Liver (tissue), 9 donors: ENCODE data around the gene ERGIC2. TPM values are rescaled to one million over a fixed set of nuclear protein-coding genes. Genes with fewer than 3 reads are reported as not detected.

ENCODE experiments used
- DNase-seq: peaks from one replicate; pipeline ENCODE4 v3.0.0-alpha.2; 2017; ENCODE audit warnings: low spot score
- H3K27ac ChIP-seq, 2 donors: one replicate each; pipeline ENCODE4 v1.7.0; 2013; ENCODE audit warnings: inconsistent platforms in 2 of 2, low read length in 2 of 2, control low read depth in 1 of 2, low read depth in 1 of 2, mild to moderate bottlenecking in 1 of 2
- H3K27me3 ChIP-seq, 4 donors: one replicate each; pipeline versions ENCODE4 v1.6.1 to v1.7.0; 2013; ENCODE audit warnings: low read length in 3 of 4, inconsistent platforms in 1 of 4, mild to moderate bottlenecking in 1 of 4, moderate library complexity in 1 of 4; ENCODE audit not compliant: control insufficient read depth in 4 of 4, insufficient read depth in 4 of 4
- H3K36me3 ChIP-seq, 4 donors: one replicate each; pipeline versions ENCODE4 v1.6.1 to v1.7.0; 2013; ENCODE audit warnings: low read length in 3 of 4, mild to moderate bottlenecking in 3 of 4, low read depth in 1 of 4, moderate library complexity in 1 of 4; ENCODE audit not compliant: control insufficient read depth in 4 of 4, insufficient read depth in 3 of 4
- H3K4me1 ChIP-seq, 4 donors: one replicate each; pipeline versions ENCODE4 v1.6.1 to v1.7.0; 2013; ENCODE audit warnings: low read length in 3 of 4, mild to moderate bottlenecking in 3 of 4, moderate library complexity in 1 of 4; ENCODE audit not compliant: control insufficient read depth in 4 of 4, insufficient read depth in 4 of 4
- H3K4me3 ChIP-seq, 3 donors: one replicate each; pipeline versions ENCODE4 v1.6.1 to v1.7.0; 2013; ENCODE audit warnings: low read length in 3 of 3, control low read depth in 1 of 3, low read depth in 1 of 3, mild to moderate bottlenecking in 1 of 3
- H3K9ac ChIP-seq, 2 donors: one replicate each; pipeline ENCODE4 v1.7.0; 2013; ENCODE audit warnings: low read length in 2 of 2, mild to moderate bottlenecking in 2 of 2, moderate library complexity in 2 of 2, control low read depth in 1 of 2, low read depth in 1 of 2
- H3K9me3 ChIP-seq, 4 donors: one replicate each; pipeline versions ENCODE4 v1.6.1 to v1.7.0; 2013; ENCODE audit warnings: low read length in 3 of 4; ENCODE audit not compliant: control insufficient read depth in 4 of 4
- ATF3 ChIP-seq: IDR thresholded peaks from 2 replicates; pipeline ENCODE4 v1.6.1; 2016; ENCODE audit warnings: antibody characterized with exemption
- FOXA1 ChIP-seq: IDR thresholded peaks from 2 replicates; pipeline ENCODE4 v1.6.1; 2016; ENCODE audit warnings: antibody characterized with exemption
- FOXA2 ChIP-seq: IDR thresholded peaks from 2 replicates; pipeline ENCODE4 v1.6.1; 2016; ENCODE audit warnings: antibody characterized with exemption
- GABPA ChIP-seq, 2 donors: IDR thresholded peaks in 1 of 2; conservative IDR thresholded peaks in 1 of 2; 2 replicates each; pipeline ENCODE4 v1.6.1; 2016; ENCODE audit warnings: antibody characterized with exemption in 2 of 2, mild to moderate bottlenecking in 1 of 2, moderate library complexity in 1 of 2
- HNF4A ChIP-seq, 2 donors: conservative IDR thresholded peaks; 2 replicates each; pipeline ENCODE4 v1.6.1; 2016; ENCODE audit warnings: antibody characterized with exemption in 2 of 2, mild to moderate bottlenecking in 2 of 2
- HNF4G ChIP-seq: IDR thresholded peaks from 2 replicates; pipeline ENCODE4 v1.6.1; 2016; ENCODE audit warnings: antibody characterized with exemption
- NR2F2 ChIP-seq: IDR thresholded peaks from 2 replicates; pipeline ENCODE4 v1.6.1; 2016; ENCODE audit warnings: antibody characterized with exemption
- RAD21 ChIP-seq, 2 donors: IDR thresholded peaks; 2 replicates each; pipeline ENCODE4 v1.6.1; 2016; ENCODE audit warnings: antibody characterized with exemption in 2 of 2, mild to moderate bottlenecking in 2 of 2
- SP1 ChIP-seq: IDR thresholded peaks from 2 replicates; pipeline ENCODE4 v1.6.1; 2018; ENCODE audit warnings: antibody characterized with exemption, mild to moderate bottlenecking
- YY1 ChIP-seq: IDR thresholded peaks from 2 replicates; pipeline ENCODE4 v1.6.1; 2016; ENCODE audit warnings: antibody characterized with exemption, mild to moderate bottlenecking
- WGBS: extraction: QIAGEN DNeasy Blood & Tissue Kit; methylation state at CpG from one replicate; pipeline ENCODE4 v1.1.7; 2013; 5-methylcytosine and 5-hydroxymethylcytosine counted together
- polyA plus RNA-seq, 2 donors: library from polyadenylated mRNA; stranded (reverse) in 1 of 2; unstranded in 1 of 2; fragments of 200-250 nt in 1 of 2; fragments of >200 nt in 1 of 2; fragmentation: Nextera tagmentation in 1 of 2; extraction: Ambion mirVana in 1 of 2; gene quantifications; one replicate each; pipeline versions ENCODE4 v1.2.1 to v1.2.3, GENCODE V29; 2013 to 2015
- total RNA-seq, 2 donors: library from RNA; depleted of rRNA; stranded (reverse); fragments of >200 nt; gene quantifications; one replicate each; pipeline ENCODE4 v1.2.3, GENCODE V29; 2014
- TF ChIP-seq, protein P1 (sequence below): IDR thresholded peaks from 2 replicates; pipeline ENCODE4 v1.6.1; 2016; ENCODE audit warnings: antibody characterized with exemption
- TF ChIP-seq, protein P2 (sequence below): IDR thresholded peaks from 2 replicates; pipeline ENCODE4 v1.6.1; 2016; ENCODE audit warnings: antibody characterized with exemption, mild to moderate bottlenecking
- TF ChIP-seq, protein P3 (sequence below): IDR thresholded peaks from 2 replicates; pipeline ENCODE4 v1.6.1; 2016; ENCODE audit warnings: antibody characterized with exemption
- donor health status: healthy.
- donor health status: healthy.
- donor health status: healthy.
- donor health status: healthy.
- donor health status: healthy.

The ERGIC2 gene
- total and polyA plus RNA-seq, 4 donors = 33.8 to 56.2 (median 40.8) TPM

- no peak for TF ChIP-seq YY1
- TF ChIP-seq ATF3 = no peak
- TF ChIP-seq FOXA2 = no peak
- TF ChIP-seq FOXA1 = no peak
- TF ChIP-seq, protein P1, sequence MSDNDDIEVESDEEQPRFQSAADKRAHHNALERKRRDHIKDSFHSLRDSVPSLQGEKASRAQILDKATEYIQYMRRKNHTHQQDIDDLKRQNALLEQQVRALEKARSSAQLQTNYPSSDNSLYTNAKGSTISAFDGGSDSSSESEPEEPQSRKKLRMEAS = no peak
- TF ChIP-seq HNF4A (conservative IDR thresholded peaks at IDR 0.05) = no peak
- TF ChIP-seq HNF4G = no peak
- DNase-seq = no peak
- Histone ChIP-seq H3K27me3 (no peaks in the 10 kb centered on the region), H3K4me3 (no peak overlapping the region), H3K36me3 (no peaks in the 10 kb centered on the region), H3K9ac (no peak overlapping the region), H3K4me1 (peaks cover 0 to 2% (median 0%) of the 10 kb centered on the region in 4 donors), H3K27ac (no peak overlapping the region), H3K9me3 (no peaks in the 10 kb centered on the region)
- whole genome bisulfite sequencing = 66% methylated on average over 2 of the region's 2 CpGs
Observed at GRCh38 chr12:29425722-29426121, 44.8 kb upstream of the ERGIC2 start.

- Histone ChIP-seq H3K4me3 (no peak overlapping the region), H3K4me1 (no peaks in the 10 kb centered on the region), H3K27me3 (no peaks in the 10 kb centered on the region), H3K27ac (no peak overlapping the region), H3K9me3 (no peaks in the 10 kb centered on the region), H3K36me3 (no peaks in the 10 kb centered on the region), H3K9ac (no peak overlapping the region)
- no peak for DNase-seq
- TF ChIP-seq SP1 (no peak), RAD21 (IDR thresholded peaks at IDR 0.05) (no peak), HNF4A (conservative IDR thresholded peaks at IDR 0.05) (no peak), ATF3 (no peak), GABPA (IDR thresholded peaks at IDR 0.05 in 1 of 2, conservative IDR thresholded peaks at IDR 0.05 in 1 of 2) (no peak), FOXA1 (no peak), NR2F2 (no peak), FOXA2 (no peak)
- TF ChIP-seq, protein P2, sequence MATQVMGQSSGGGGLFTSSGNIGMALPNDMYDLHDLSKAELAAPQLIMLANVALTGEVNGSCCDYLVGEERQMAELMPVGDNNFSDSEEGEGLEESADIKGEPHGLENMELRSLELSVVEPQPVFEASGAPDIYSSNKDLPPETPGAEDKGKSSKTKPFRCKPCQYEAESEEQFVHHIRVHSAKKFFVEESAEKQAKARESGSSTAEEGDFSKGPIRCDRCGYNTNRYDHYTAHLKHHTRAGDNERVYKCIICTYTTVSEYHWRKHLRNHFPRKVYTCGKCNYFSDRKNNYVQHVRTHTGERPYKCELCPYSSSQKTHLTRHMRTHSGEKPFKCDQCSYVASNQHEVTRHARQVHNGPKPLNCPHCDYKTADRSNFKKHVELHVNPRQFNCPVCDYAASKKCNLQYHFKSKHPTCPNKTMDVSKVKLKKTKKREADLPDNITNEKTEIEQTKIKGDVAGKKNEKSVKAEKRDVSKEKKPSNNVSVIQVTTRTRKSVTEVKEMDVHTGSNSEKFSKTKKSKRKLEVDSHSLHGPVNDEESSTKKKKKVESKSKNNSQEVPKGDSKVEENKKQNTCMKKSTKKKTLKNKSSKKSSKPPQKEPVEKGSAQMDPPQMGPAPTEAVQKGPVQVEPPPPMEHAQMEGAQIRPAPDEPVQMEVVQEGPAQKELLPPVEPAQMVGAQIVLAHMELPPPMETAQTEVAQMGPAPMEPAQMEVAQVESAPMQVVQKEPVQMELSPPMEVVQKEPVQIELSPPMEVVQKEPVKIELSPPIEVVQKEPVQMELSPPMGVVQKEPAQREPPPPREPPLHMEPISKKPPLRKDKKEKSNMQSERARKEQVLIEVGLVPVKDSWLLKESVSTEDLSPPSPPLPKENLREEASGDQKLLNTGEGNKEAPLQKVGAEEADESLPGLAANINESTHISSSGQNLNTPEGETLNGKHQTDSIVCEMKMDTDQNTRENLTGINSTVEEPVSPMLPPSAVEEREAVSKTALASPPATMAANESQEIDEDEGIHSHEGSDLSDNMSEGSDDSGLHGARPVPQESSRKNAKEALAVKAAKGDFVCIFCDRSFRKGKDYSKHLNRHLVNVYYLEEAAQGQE = no peak
- TF ChIP-seq, protein P3, sequence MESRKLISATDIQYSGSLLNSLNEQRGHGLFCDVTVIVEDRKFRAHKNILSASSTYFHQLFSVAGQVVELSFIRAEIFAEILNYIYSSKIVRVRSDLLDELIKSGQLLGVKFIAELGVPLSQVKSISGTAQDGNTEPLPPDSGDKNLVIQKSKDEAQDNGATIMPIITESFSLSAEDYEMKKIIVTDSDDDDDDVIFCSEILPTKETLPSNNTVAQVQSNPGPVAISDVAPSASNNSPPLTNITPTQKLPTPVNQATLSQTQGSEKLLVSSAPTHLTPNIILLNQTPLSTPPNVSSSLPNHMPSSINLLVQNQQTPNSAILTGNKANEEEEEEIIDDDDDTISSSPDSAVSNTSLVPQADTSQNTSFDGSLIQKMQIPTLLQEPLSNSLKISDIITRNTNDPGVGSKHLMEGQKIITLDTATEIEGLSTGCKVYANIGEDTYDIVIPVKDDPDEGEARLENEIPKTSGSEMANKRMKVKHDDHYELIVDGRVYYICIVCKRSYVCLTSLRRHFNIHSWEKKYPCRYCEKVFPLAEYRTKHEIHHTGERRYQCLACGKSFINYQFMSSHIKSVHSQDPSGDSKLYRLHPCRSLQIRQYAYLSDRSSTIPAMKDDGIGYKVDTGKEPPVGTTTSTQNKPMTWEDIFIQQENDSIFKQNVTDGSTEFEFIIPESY = no peak
- TF ChIP-seq, protein P1 = no peak
Observed at GRCh38 chr12:29416748-29417147, 35.8 kb upstream of the ERGIC2 start.
